GM12878 (cell line): ENCODE results near the gene STAT5B. TPM values are rescaled to one million over a fixed set of nuclear protein-coding genes. Genes with fewer than 3 reads are reported as not detected.

ENCODE experiments used
- BACH1 ChIP-seq: fragments of 450-650 bp; IDR thresholded peaks from 2 replicates; pipeline ENCODE4 v1.6.1; 2017; ENCODE audit warnings: mild to moderate bottlenecking, borderline replicate concordance
- BCL3 ChIP-seq: IDR thresholded peaks from 2 replicates; pipeline ENCODE4 v1.6.1; 2011; ENCODE audit warnings: borderline replicate concordance, low read depth, mild to moderate bottlenecking, moderate library complexity, low read length; ENCODE audit not compliant: insufficient read depth, poor library complexity, severe bottlenecking
- BHLHE40 ChIP-seq, 2 experiments: fragments of 450-650 bp in 1 of 2; IDR thresholded peaks; 2 replicates each; pipeline ENCODE4 v1.6.1; 2011 to 2017; ENCODE audit warnings: low read depth in 2 of 2, borderline replicate concordance in 1 of 2, improper control_type of control experiment in 1 of 2, low read length in 1 of 2, mild to moderate bottlenecking in 1 of 2
- EED ChIP-seq: sonication (generic); IDR thresholded peaks from 2 replicates; pipeline ENCODE4 v1.6.1; 2016; ENCODE audit warnings: antibody characterized with exemption, low read depth
- MEF2A ChIP-seq: IDR thresholded peaks from 2 replicates; pipeline ENCODE4 v1.6.1; 2011; ENCODE audit warnings: low read depth, mild to moderate bottlenecking, low read length, moderate library complexity; ENCODE audit not compliant: insufficient read depth
- PKNOX1 ChIP-seq: fragments of 450-650 bp; IDR thresholded peaks from 2 replicates; pipeline ENCODE4 v1.6.1; 2016; ENCODE audit warnings: mild to moderate bottlenecking
- RELB ChIP-seq: fragments of 450-650 bp; IDR thresholded peaks from 2 replicates; pipeline ENCODE4 v1.6.1; 2017; ENCODE audit warnings: low read depth, mild to moderate bottlenecking, moderate library complexity
- REST ChIP-seq: IDR thresholded peaks from 2 replicates; pipeline ENCODE4 v1.6.1; 2012; ENCODE audit warnings: mild to moderate bottlenecking, low read depth, low read length
- SIN3A ChIP-seq: IDR thresholded peaks from 2 replicates; pipeline ENCODE4 v1.6.1; 2012; ENCODE audit warnings: low read depth, low read length, improper control_type of control experiment
- YY1 ChIP-seq: IDR thresholded peaks from 2 replicates; pipeline ENCODE4 v1.6.1; 2011; ENCODE audit warnings: low read depth, mild to moderate bottlenecking, low read length
- ZBTB11 ChIP-seq: fragments of 450-650 bp; formaldehyde crosslinking; IDR thresholded peaks from 2 replicates; pipeline ENCODE4 v1.5.0; 2022; ENCODE audit warnings: mild to moderate bottlenecking, missing genetic modification characterization
- ZNF24 ChIP-seq: fragments of 450-650 bp; IDR thresholded peaks from 2 replicates; pipeline ENCODE4 v1.6.1; 2017; ENCODE audit warnings: antibody characterized with exemption, mild to moderate bottlenecking
- ZSCAN29 ChIP-seq: fragments of 450-650 bp; IDR thresholded peaks from 2 replicates; pipeline ENCODE4 v1.6.1; 2017; ENCODE audit warnings: mild to moderate bottlenecking, moderate library complexity
- polyA plus RNA-seq, 11 experiments: library from polyadenylated mRNA; depleted of rRNA in 4 of 11; unstranded in 6 of 11; stranded (reverse) in 5 of 11; fragments of >200 nt; fragmentation: Nextera tagmentation in 4 of 11; fragmentation: Illumina TruSeq in 1 of 11; extraction: Ambion mirVana in 4 of 11; extraction: Trizol in 1 of 11; gene quantifications; 1 replicate in 1 of 11; 2 replicates in 10 of 11; pipeline versions ENCODE4 v1.2.1 to v1.2.3, GENCODE V29; 2011 to 2016; ENCODE audit warnings: inconsistent platforms in 2 of 11, missing spikeins in 2 of 11, low read depth in 1 of 11
- total RNA-seq, 4 experiments: library from RNA; depleted of rRNA in 3 of 4; stranded (reverse); fragments of >200 nt in 3 of 4; fragmentation: Illumina TruSeq in 1 of 4; extraction: Trizol in 1 of 4; gene quantifications; 2 replicates each; pipeline versions ENCODE4 v1.2.1 to v1.2.3, GENCODE V29; 2013 to 2021

STAT5B gene
- total and polyA plus RNA-seq, 10 of the 15 experiments (the other 5 are each of a cell fraction or from before 2014, with no cell fraction given) = 11.0 to 69.6 (median 46.7) TPM

- no peak for TF ChIP-seq REST
- TF ChIP-seq ZSCAN29 = no peak
- TF ChIP-seq ZNF24 = no peak
- TF ChIP-seq RELB = no peak
- no peak for TF ChIP-seq PKNOX1
- peak; percentile 60; the same call in 1 of the 2 replicates for TF ChIP-seq BACH1
- 0 out of 2 replicates have a peak, but pooled peaks have one; percentile 46 for TF ChIP-seq YY1
- TF ChIP-seq ZBTB11 (CRISPR knock-in tag) = no peak; the same call in 1 of the 2 replicates
- TF ChIP-seq SIN3A = no peak
- TF ChIP-seq BHLHE40 (IDR thresholded peaks at IDR 0.05; ENCODE audit: borderline replicate concordance in 1 of 2, low read depth in 2 of 2, low read length in 1 of 2) = 0 out of 4 replicates have a peak, but pooled peaks of 1 of the 2 experiments have one; percentile 16
- TF ChIP-seq MEF2A = no peak
- 0 out of 2 replicates have a peak, but pooled peaks have one; percentile 13 for TF ChIP-seq EED
- no peak for TF ChIP-seq BCL3
These were observed 36.3 kb upstream of the STAT5B start (continued) for GRCh38 chr17:42312285-42313130.
